GM19351 (cell line): Measurements from ENCODE around the gene GREB1L.
"Not testable (repeated sequence)": the region's sequence is repeated elsewhere in the genome, so short reads cannot be mapped to it uniquely, and the experiment has no call there.

Experiments
- ATAC-seq: cut with Tn5 transposase; IDR thresholded peaks from one replicate; pipeline ENCODE4 v1.9.1; 2021; ENCODE audit warnings: mild to moderate bottlenecking, moderate library complexity; ENCODE audit not compliant: unreplicated experiment

GREB1L gene

GRCh38 chr18:21303895-21304294 lies 61.9 kb downstream of the GREB1L start:
- no peak for ATAC-seq

GRCh38 chr18:21305621-21306020 lies 63.6 kb downstream of the GREB1L start:
- ATAC-seq, result no peak

DNA sequence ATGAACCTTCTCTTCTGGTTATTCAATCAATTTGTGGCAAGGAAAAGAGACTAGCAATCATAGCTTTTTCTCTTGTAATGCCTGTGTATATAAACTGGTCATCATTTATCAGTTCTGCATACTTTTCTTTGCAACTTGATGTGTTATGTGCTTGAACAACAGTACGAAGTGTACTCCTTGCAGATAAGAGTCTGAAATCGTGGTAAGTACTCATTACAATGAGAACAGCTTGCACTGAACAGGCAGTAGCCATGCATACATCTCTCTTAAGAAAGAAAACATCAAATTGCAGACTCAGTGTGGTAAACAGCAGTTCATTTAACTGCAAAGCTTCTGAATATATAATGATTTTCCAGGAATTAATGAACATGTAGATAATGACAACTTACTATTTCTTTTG lies 64.3 kb downstream of the GREB1L start:
- ATAC-seq, result no peak

- ATAC-seq, result no peak
Observed at GRCh38 chr18:21307578-21307977, 65.5 kb downstream of the GREB1L start.

DNA sequence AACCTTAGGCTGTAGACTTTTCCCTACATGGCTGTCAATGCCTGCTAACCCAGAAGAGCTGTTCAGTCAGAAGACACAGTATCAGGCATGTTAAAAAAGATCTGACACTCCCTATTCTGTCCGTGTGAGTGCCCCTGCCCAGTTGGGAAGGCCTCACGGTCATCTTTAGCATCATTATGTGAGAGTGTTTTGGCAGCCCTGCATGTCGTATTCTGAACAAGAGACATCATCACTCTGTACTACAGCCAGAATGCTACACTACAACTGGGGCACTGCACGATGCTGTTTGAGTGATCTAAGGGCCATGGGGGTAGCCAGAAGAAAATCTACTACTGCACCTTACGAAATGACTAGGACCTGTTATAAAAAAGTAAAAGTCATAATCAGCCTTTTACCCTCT lies 67.2 kb downstream of the GREB1L start:
- ATAC-seq, result no peak

- ATAC-seq, result not testable (repeated sequence)
Observed at GRCh38 chr18:21311980-21312379, 69.9 kb downstream of the GREB1L start.

- ATAC-seq, result no peak
Observed at GRCh38 chr18:21313576-21313975, 71.5 kb downstream of the GREB1L start.

- no peak for ATAC-seq
Observed at GRCh38 chr18:21314724-21315123, 72.7 kb downstream of the GREB1L start.

DNA sequence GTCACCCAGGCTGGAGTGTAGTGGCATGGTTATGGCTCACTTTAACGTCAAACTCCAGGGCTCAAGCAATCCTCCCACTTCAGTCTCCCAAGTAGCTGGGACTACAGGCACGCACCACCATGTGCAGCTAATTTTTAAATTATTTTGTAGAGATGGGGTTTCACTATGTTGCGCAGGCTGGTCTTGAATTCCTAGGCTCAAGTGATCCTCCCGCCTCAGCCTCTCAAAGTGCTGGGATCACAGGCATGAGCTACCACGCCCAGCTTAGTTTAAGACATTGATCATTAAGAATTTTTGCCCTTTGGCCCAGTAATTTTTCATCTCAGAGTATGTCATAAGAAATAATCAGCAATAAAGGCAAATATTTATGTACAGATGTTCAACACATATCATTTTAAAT lies 73.1 kb downstream of the GREB1L start:
- ATAC-seq, result not testable (repeated sequence)

GRCh38 chr18:21315741-21316197 lies 73.7 kb downstream of the GREB1L start:
- no peak for ATAC-seq

DNA sequence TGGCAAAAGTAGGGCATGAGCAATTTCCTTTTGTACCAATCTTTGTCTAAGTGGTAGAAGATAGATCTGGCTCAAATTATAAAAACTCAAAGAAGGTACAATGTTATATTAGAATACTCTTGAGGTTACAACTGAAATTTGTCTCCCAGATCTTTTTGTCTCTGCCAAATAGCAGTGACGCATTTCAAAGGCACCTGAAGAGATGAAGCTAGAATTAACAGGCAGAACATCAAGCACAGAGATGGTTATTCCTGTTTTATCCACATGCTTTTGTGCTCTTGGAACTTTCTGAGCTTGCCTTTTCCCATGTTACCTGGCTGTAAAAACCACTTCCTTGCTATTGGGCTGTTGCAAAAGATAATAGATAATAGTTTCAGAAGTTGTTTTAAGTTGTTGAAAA lies 74.3 kb downstream of the GREB1L start:
- no peak for ATAC-seq

DNA sequence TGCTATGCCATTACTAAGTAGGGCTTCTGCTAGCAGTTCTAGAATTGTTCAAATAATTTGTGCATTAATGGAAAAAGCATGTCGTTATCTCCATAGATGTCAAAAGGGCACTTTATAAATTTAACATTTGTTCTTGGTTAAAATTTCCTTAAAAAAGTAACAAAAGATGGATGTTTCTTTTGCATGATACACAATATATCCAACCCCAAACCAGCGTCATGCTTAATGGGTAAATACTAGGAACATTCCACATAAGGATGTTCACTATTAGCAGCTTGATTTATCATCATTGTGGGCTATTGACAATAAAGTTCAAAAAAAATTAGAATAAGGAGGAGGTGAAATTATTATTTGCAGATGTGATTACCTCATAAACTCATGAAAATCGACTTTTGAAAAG lies 79.7 kb downstream of the GREB1L start:
- ATAC-seq, result no peak

- no peak for ATAC-seq
Observed at GRCh38 chr18:21327101-21327500, 85.1 kb downstream of the GREB1L start.

DNA sequence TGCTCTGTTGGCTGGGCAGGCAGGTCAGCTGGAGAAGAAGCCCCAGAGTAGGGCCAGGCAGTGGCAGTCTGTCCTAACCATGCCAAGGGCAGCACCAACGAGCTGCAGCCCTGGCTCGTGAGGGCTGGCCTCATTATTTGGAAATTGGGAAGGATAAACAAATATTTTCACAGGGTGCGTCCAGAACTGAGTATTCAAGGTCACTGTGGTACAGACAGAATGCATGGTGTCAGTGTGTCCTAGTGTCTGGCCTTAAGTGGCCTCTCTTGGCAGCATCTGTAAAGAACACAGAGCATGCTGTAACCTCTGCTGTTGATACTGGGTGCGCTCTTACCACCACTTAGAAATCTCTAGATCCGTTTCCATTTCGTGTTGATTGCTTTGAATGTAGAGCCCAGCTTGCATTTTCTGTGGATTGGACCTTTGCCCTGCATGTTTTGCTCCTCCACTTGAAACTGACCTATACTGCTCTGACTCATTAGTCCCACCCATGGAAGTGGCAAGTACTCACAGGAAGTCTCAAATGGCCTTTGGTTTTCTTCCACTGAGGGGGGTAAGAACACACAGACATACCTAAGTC lies 88.2 kb downstream of the GREB1L start:
- no peak for ATAC-seq

DNA sequence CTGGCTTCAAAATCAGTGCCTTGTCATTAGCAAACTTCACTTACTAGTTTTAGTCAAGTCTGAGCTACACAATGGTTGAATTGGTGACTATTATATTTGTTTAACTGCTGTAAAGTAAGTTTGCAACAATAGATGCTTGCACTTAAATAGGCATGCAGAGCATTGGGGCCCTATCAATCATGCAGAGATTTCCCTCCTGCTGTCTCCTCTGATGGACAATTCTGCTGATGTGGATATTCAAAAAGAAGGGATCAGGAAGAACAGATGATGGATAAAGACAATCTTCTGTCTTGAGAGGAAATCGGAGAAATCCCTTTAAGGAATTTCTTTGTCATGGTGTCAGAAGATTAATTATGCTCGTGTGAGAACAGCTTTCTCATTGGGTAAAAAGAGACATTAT lies 89.0 kb downstream of the GREB1L start:
- ATAC-seq, result no peak

DNA sequence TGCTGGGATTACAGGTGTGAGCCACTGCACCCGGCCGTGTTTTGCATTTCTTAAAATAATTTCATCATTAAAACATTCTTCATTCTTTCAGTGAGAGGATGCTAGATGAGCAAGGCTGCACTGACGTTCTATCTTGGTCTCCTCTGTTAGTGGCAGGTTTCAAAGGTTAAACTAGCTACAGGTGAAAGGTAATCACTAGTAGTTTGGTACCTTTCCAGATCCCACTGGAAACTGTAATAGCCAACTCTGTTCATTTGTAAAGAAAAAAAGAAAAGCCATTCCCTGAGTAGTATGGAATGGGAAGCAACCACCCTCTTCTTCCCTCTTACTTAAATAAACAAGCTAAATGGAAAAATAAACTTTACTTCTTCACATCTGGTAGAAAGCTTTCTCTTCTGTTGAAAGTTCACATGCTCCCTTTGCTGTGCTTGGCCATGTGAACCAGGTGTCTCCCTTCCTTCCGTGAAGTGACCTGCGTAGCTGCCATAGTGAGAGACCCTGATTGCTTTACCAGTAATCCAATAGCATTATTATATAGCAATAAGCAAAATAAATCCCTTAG lies 94.0 kb downstream of the GREB1L start:
- ATAC-seq, result no peak

GRCh38 chr18:21336846-21337245 lies 94.8 kb downstream of the GREB1L start:
- ATAC-seq, result no peak

DNA sequence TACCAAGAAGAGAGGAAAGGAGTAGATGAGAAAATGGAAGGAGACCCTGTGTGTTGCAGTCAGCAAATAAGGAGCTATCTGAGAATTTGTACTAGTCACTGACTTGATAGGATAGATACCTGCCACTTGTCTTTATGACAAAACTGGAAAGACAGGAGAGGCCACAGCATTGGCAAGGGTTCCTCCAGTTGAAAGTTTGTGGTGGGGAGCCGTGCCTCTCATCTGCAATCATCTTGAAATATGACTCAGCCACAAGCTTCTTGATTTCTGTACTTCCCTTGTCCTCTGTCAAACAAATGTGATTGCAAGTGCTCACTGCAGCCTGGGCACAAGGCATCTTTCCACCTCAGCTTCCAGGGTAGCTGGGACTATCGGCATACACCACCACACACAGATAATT lies 99.1 kb downstream of the GREB1L start:
- ATAC-seq, result no peak

DNA sequence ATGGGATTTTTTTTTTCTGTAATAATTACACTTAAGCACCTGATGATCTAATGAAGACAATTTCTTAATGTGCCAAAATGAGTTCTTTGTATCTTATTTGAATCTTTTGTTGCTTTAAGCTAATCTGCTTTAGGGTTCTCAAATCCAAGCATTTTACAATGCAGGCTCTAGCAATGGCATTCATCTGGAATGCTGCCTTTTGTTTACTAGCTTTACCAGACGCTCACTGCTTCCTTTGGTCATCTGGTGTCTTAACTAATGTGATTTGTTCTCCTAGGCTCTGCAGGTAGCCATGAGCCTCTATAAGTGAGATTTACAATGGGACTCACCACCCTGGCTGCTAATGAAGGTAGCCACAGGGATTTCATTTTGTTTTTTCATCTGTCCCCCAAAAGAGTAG lies 100.3 kb downstream of the GREB1L start:
- ATAC-seq, result no peak

GRCh38 chr18:21344860-21345259 lies 102.8 kb downstream of the GREB1L start:
- no peak for ATAC-seq

GRCh38 chr18:21345840-21346239 lies 103.8 kb downstream of the GREB1L start:
- ATAC-seq, result no peak

DNA sequence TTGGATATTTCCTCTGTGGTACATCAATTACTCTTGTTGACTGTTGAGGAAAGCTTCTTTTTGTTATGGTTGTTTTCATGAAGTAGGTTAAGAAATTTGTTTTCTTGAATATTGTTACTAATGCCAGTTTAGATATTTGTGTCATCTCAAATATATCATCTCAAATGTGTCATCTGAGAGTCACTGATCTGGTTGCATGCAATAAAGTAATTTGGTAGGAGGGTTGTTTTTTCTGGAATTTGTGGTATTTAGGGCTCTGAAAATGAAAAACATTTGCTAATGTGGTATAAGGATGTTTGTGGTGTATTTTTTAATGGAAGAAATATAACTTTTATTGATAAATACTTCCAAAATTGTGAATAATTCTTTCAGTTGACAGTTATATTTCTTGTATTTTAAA lies 117.7 kb downstream of the GREB1L start:
- no peak for ATAC-seq

DNA sequence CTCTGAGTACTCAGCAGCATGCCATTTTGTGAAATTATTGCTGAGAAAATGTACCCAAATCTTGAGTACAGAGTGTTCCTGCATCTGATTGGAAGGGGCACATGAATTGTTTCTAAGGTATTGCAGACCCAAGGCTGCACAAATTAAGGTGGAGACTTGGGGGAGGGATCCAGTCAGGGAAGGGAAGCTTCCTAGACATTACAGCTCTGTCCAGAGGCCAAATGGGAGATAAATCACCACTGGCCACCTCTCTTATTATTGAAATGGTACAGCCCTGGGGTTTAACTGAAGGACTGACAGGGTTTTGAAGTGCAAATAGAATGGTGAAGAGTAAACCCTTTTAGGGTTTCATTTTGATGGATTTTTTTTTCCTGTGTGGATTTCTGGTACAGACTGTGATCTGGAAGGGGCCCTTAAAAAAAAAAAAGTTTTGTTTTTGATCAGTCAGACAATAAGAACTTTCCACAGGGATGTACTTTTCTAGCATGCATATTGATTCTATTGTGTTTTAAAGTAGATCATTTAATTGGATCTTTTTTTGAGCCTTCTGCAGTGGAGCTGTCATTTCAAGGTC lies 119.4 kb downstream of the GREB1L start:
- ATAC-seq, result no peak
